ENCODE data around the gene OLFML2A. TPM values are rescaled to one million over a fixed set of nuclear protein-coding genes. Genes with fewer than 3 reads are reported as not detected.

The OLFML2A gene
- total RNA-seq, 1 donor from 2014 or later = 22.3 TPM

GRCh38 chr9:124761196-124761595 is 15.7 kb upstream of the OLFML2A start:
- Histone ChIP-seq H3K4me3 (no peak overlapping the region), H3K36me3 (no peaks in the 10 kb centered on the region), H3K27me3 (ENCODE audit: low read depth) (peaks cover 32% of the 10 kb centered on the region), H3K27ac (no peak overlapping the region), H3K4me1 (peaks cover 6% of the 10 kb centered on the region), H3K9me3 (no peaks in the 10 kb centered on the region)
- no peak for TF ChIP-seq CTCF (IDR thresholded peaks at IDR 0.05)
- DNase-seq (no peak), ATAC-seq (no peak)
- intact Hi-C loops (cut with DNase I) = no loop called here

GRCh38 chr9:124761710-124762109 is 15.2 kb upstream of the OLFML2A start:
- no peak for TF ChIP-seq CTCF (IDR thresholded peaks at IDR 0.05)

DNA sequence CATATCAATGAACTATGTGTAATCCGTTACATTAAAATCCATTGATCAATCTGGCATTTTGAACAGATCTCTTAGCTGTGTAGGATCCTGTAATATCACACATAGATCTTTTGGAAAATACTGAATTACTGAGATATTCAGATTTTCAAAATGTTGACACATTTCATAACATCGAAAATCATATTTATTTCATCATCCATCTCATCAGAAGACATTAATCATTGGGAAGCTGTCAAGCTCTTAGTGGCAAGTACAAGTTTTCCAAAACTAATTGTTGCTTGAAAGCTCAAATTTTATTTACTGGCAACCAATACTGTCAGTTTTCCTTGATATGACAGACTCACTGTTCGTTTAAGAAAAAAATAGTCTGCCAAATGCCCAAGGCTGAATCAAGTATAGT is 14.3 kb upstream of the OLFML2A start:
- intact Hi-C loops (cut with DNase I) = no loop called here
- Histone ChIP-seq H3K27ac (no peak overlapping the region), H3K27me3 (ENCODE audit: low read depth) (peaks cover 38% of the 10 kb centered on the region), H3K9me3 (no peaks in the 10 kb centered on the region), H3K36me3 (no peaks in the 10 kb centered on the region), H3K4me1 (peaks cover 6% of the 10 kb centered on the region), H3K4me3 (no peak overlapping the region)
- ATAC-seq (no peak), DNase-seq (no peak)
- TF ChIP-seq CTCF (IDR thresholded peaks at IDR 0.05) = no peak

More at GRCh38 chr9:124761710-124762109, 15.2 kb upstream of the OLFML2A start:
- Histone ChIP-seq H3K4me1 (peaks cover 6% of the 10 kb centered on the region), H3K27me3 (ENCODE audit: low read depth) (peaks cover 35% of the 10 kb centered on the region), H3K36me3 (no peaks in the 10 kb centered on the region), H3K4me3 (no peak overlapping the region), H3K27ac (no peak overlapping the region), H3K9me3 (no peaks in the 10 kb centered on the region)
- intact Hi-C loops (cut with DNase I) = no loop called here
- DNase-seq (no peak), ATAC-seq (no peak)

- DNase-seq (no peak), ATAC-seq (peak in 1 of 2 donors; percentile 64)
- Histone ChIP-seq H3K36me3 (no peaks in the 10 kb centered on the region), H3K4me1 (peaks cover 3% of the 10 kb centered on the region), H3K27ac (no peak overlapping the region), H3K9me3 (no peaks in the 10 kb centered on the region), H3K27me3 (ENCODE audit: low read depth) (peaks cover 54% of the 10 kb centered on the region), H3K4me3 (no peak overlapping the region)
- intact Hi-C loops (cut with DNase I) = no loop called here
- TF ChIP-seq CTCF (IDR thresholded peaks at IDR 0.05) = peak; percentile 14
Observed at GRCh38 chr9:124764774-124765438, 12.0 kb upstream of the OLFML2A start.

- no peak for DNase-seq
- Histone ChIP-seq H3K27me3 (ENCODE audit: low read depth) (peaks cover 59% of the 10 kb centered on the region), H3K27ac (no peak overlapping the region)
Observed at GRCh38 chr9:124765439-124765835, 11.5 kb upstream of the OLFML2A start.

More at GRCh38 chr9:124765439-124765835, 11.5 kb upstream of the OLFML2A start:
- no peak for TF ChIP-seq CTCF (IDR thresholded peaks at IDR 0.05)
- intact Hi-C loops (cut with DNase I) = no loop called here
- Histone ChIP-seq H3K36me3 (no peaks in the 10 kb centered on the region), H3K4me1 (peaks cover 8% of the 10 kb centered on the region), H3K9me3 (no peaks in the 10 kb centered on the region), H3K4me3 (no peak overlapping the region)
- ATAC-seq = no peak
